Measurements from ENCODE around the gene PLEKHG5.

PLEKHG5 gene

DNA sequence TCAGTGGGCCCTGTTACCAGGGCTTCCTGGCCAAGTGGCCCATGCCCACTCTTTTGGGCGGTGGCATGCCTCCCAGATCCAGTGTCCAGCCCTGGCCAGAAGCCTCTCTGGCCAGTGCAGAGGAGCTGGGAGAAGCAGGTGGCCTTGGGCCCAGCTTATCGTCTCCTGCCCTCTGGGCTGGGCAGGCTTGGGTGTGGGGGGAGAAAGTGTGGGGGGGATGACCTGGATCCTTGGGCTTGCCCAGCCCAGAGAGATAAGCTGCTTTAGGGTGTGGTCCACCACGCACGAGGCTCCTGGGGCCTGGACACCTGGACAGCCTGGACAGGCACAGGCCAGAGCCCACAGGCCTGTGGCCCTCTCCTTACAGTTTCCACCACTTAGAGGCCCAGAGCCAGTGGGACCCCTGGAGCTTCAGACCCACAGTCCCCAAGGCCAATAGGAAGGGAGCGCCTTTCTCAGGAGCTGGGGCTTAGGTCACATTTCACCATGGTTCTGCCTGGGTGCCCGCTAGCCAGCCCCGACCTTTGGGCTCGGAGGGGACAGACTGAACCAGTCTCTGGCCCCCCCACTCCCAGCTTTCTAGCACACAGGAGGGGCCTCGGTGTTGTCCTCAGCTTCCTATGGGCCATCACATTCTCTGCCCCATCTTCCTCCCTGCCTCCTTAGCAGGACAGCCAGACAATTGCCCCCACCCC lies 65.0 kb downstream of the PLEKHG5 start:
- Histone ChIP-seq H2AFZ (ENCODE audit: low read depth, low read length, severe bottlenecking) (no peak overlapping the region), H3K9me2 (replicated peaks; ENCODE audit: insufficient read depth, low read length) (no peaks in the 10 kb centered on the region), H3K9me3 (ENCODE audit: insufficient read depth, low read length) (no peaks in the 10 kb centered on the region), H3K36me3 (ENCODE audit: low read length) (no peaks in the 10 kb centered on the region), H3K4me2 (ENCODE audit: low read depth, low read length, poor library complexity, severe bottlenecking) (no peak overlapping the region), H3K27ac (ENCODE audit: low read depth, low read length) (no peak overlapping the region), H4K20me1 (ENCODE audit: low read depth, low read length) (no peaks in the 10 kb centered on the region), H3K27me3 (ENCODE audit: low read length) (no peaks in the 10 kb centered on the region), H3K79me2 (ENCODE audit: insufficient read depth, low read length) (no peaks in the 10 kb centered on the region), H3K4me3 (ENCODE audit: insufficient read depth, low read length, poor library complexity, severe bottlenecking) (no peak overlapping the region), H3K9ac (ENCODE audit: low read length) (no peak overlapping the region), H3F3A (ENCODE audit: insufficient read depth) (no peaks in the 10 kb centered on the region)
- TF ChIP-seq, protein P1, sequence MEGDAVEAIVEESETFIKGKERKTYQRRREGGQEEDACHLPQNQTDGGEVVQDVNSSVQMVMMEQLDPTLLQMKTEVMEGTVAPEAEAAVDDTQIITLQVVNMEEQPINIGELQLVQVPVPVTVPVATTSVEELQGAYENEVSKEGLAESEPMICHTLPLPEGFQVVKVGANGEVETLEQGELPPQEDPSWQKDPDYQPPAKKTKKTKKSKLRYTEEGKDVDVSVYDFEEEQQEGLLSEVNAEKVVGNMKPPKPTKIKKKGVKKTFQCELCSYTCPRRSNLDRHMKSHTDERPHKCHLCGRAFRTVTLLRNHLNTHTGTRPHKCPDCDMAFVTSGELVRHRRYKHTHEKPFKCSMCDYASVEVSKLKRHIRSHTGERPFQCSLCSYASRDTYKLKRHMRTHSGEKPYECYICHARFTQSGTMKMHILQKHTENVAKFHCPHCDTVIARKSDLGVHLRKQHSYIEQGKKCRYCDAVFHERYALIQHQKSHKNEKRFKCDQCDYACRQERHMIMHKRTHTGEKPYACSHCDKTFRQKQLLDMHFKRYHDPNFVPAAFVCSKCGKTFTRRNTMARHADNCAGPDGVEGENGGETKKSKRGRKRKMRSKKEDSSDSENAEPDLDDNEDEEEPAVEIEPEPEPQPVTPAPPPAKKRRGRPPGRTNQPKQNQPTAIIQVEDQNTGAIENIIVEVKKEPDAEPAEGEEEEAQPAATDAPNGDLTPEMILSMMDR (IDR thresholded peaks at IDR 0.05; ENCODE audit: insufficient read depth, low read length, poor library complexity, severe bottlenecking): no peak
- no peak for TF ChIP-seq EZH2phosphoT487 (conservative IDR thresholded peaks at IDR 0.05; ENCODE audit: low read length)

DNA sequence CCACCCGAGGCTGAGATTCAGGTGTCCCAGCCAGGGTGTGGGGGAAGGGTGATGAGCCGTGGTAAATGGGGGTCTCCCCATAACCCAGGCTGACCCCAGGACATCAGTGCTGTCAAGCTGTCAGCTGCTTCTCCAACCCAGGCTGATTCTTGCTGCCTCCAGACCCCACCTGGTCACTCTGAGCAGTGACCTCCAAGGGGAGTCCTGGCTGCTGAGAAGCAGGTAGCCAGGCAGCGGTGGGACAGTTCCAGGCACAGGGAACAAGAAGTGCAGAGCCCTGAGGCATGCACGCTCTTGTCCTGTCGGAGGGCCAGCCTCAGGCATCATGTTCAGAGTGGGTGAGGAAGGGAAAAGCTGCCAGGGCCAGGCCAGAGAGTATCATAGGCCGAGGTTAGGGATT lies 65.8 kb downstream of the PLEKHG5 start:
- Histone ChIP-seq H3F3A (ENCODE audit: insufficient read depth) (no peaks in the 10 kb centered on the region), H3K27me3 (ENCODE audit: low read length) (no peaks in the 10 kb centered on the region), H3K4me2 (ENCODE audit: low read depth, low read length, poor library complexity, severe bottlenecking) (no peak overlapping the region), H3K4me3 (ENCODE audit: insufficient read depth, low read length, poor library complexity, severe bottlenecking) (no peak overlapping the region), H4K20me1 (ENCODE audit: low read depth, low read length) (no peaks in the 10 kb centered on the region), H3K9ac (ENCODE audit: low read length) (no peak overlapping the region), H3K27ac (ENCODE audit: low read depth, low read length) (no peak overlapping the region), H2AFZ (ENCODE audit: low read depth, low read length, severe bottlenecking) (no peak overlapping the region), H3K9me2 (replicated peaks; ENCODE audit: insufficient read depth, low read length) (no peaks in the 10 kb centered on the region), H3K79me2 (ENCODE audit: insufficient read depth, low read length) (no peaks in the 10 kb centered on the region), H3K9me3 (ENCODE audit: insufficient read depth, low read length) (no peaks in the 10 kb centered on the region), H3K36me3 (ENCODE audit: low read length) (no peaks in the 10 kb centered on the region)
- TF ChIP-seq, protein P1 (IDR thresholded peaks at IDR 0.05; ENCODE audit: insufficient read depth, low read length, poor library complexity, severe bottlenecking): no peak
- TF ChIP-seq EZH2phosphoT487 (conservative IDR thresholded peaks at IDR 0.05; ENCODE audit: low read length): no peak

DNA sequence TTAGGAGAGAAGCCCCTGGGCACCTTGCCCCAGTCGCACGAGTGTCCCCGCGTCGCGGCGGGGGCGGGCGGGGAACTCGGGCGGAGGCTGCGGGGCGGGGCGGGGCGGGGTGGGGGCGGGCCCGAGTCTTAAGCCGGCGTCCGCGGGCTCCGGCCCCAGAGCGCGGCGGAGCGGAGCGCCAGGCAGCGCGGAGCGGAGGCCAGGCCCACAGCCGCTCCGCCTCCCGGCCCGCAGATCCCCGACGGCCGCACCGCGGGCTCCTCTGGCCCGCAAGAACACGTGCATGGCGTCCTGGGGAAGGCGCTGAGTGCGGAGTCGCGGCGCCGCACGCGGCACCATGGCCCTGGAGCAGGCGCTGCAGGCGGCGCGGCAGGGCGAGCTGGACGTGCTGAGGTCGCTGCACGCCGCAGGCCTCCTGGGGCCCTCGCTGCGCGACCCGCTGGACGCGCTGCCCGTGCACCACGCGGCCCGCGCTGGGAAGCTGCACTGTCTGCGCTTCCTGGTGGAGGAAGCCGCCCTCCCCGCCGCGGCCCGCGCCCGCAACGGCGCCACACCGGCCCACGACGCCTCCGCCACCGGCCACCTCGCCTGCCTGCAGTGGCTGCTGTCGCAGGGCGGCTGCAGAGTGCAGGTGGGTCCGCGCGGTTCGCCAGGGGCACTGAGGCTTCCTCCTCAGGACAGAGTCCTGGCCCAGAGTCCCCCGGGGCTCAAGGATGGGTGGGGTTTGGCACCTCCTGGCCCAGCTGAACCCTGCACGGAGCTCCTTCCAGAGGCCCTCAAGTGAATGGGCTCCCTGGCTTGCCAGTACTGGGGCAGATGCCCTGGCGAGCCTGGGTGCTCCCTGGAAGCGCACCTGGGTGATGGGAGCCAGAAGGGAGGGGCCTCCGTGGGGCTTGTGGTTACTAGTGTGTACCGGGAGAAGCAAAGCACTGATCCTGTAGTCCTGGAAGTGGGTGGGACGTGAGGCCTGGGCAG lies 66.6 kb downstream of the PLEKHG5 start, which contains the start of gene ESPN:
Gene ESPN (plus strand): TSS at position 158 of the 975 bp plus-strand sequence. CDS start 180 bp downstream, at position 338.
- H3K4me3 ChIP-seq (ENCODE audit: insufficient read depth, low read length, poor library complexity, severe bottlenecking): no peak within 1 kb of the TSS
- H3K27me3 ChIP-seq (ENCODE audit: low read length): no peaks in the 10 kb centered on the region
- no peaks in the 10 kb centered on the region for H3F3A ChIP-seq (ENCODE audit: insufficient read depth)
- TF ChIP-seq EZH2phosphoT487 (conservative IDR thresholded peaks at IDR 0.05; ENCODE audit: low read length): no peak
- TF ChIP-seq, protein P1 (IDR thresholded peaks at IDR 0.05; ENCODE audit: insufficient read depth, low read length, poor library complexity, severe bottlenecking): no peak
- no peak within 1 kb of the TSS for H3K9ac ChIP-seq (ENCODE audit: low read length)
- no peak within 1 kb of the TSS for H3K27ac ChIP-seq (ENCODE audit: low read depth, low read length)
- H2AFZ ChIP-seq (ENCODE audit: low read depth, low read length, severe bottlenecking): no peak within 1 kb of the TSS
- H3K9me3 ChIP-seq (ENCODE audit: insufficient read depth, low read length): no peaks in the 10 kb centered on the region
- H3K9me2 ChIP-seq (replicated peaks; ENCODE audit: insufficient read depth, low read length): no peaks in the 10 kb centered on the region
- no peak within 1 kb of the TSS for H3K4me2 ChIP-seq (ENCODE audit: low read depth, low read length, poor library complexity, severe bottlenecking)
- H3K79me2 ChIP-seq (ENCODE audit: insufficient read depth, low read length): no peaks in the 10 kb centered on the region
- H4K20me1 ChIP-seq (ENCODE audit: low read depth, low read length): no peaks in the 10 kb centered on the region
- H3K36me3 ChIP-seq (ENCODE audit: low read length): no peaks in the 10 kb centered on the region
